Activated naive CD4-positive, alpha-beta T cell treated with anti-CD3 and anti-CD28 coated beads, Interleukin-2, amount 50 U/mL, for 72 hours (primary cell): ENCODE results near the gene FCHSD2. TPM values are rescaled to one million over a fixed set of nuclear protein-coding genes. Genes with fewer than 3 reads are reported as not detected.

Experiments
- ATAC-seq, 2 donors: fragments of 150-1000 bp; cut with Tn5 transposase; 2 replicates each; pipeline ENCODE4 v1.10.0; 2021; ENCODE audit warnings: mild to moderate bottlenecking in 2 of 2, moderate library complexity in 2 of 2
- DNase-seq, 2 donors: peaks; one replicate each; pipeline ENCODE4 v3.0.0; 2021 to 2022; ENCODE audit warnings: low spot score in 2 of 2
- H3K27ac Mint-ChIP-seq, 2 donors: one replicate each; pipeline ENCODE4 v1.8.0; 2022; ENCODE audit warnings: mild to moderate bottlenecking in 2 of 2, mixed read lengths in 2 of 2
- H3K36me3 Mint-ChIP-seq, 2 donors: one replicate each; pipeline ENCODE4 v1.8.0; 2022; ENCODE audit warnings: mixed read lengths in 2 of 2
- H3K9me3 Mint-ChIP-seq, 2 donors: one replicate each; pipeline ENCODE4 v1.8.0; 2022; ENCODE audit warnings: mixed read lengths in 2 of 2
- total RNA-seq, 2 donors: library from RNA; stranded (reverse); gene quantifications; one replicate each; pipeline ENCODE4 v1.2.3, GENCODE V29; 2022

Gene FCHSD2
- total RNA-seq, 2 donors from 2014 or later = 10.3 to 32.4 TPM

GRCh38 chr11:72962084-72962483 lies 180.0 kb downstream of the FCHSD2 start:
- peaks cover 4 to 10% of the 10 kb centered on the region in 2 donors for H3K36me3 Mint-ChIP-seq
- DNase-seq (no peak), ATAC-seq (no peak)
- H3K9me3 Mint-ChIP-seq = no peaks in the 10 kb centered on the region
- H3K27ac Mint-ChIP-seq = no peak overlapping the region

- no peak overlapping the region for H3K27ac Mint-ChIP-seq
- no peak for ATAC-seq
- no peaks in the 10 kb centered on the region for H3K36me3 Mint-ChIP-seq
- no peaks in the 10 kb centered on the region for H3K9me3 Mint-ChIP-seq
- no peak for DNase-seq
Observed at GRCh38 chr11:72959998-72960731, 182.0 kb downstream of the FCHSD2 start.

GRCh38 chr11:72958791-72959190 lies 183.3 kb downstream of the FCHSD2 start:
- DNase-seq (no peak), ATAC-seq (no peak)
- Mint-ChIP-seq H3K27ac (no peak overlapping the region), H3K9me3 (no peaks in the 10 kb centered on the region), H3K36me3 (no peaks in the 10 kb centered on the region)

GRCh38 chr11:72955466-72955865 lies 186.7 kb downstream of the FCHSD2 start:
- DNase-seq = no peak
- ATAC-seq = no peak
- Mint-ChIP-seq H3K27ac (no peak overlapping the region), H3K9me3 (no peaks in the 10 kb centered on the region), H3K36me3 (no peaks in the 10 kb centered on the region)

GRCh38 chr11:72954860-72955259 lies 187.3 kb downstream of the FCHSD2 start:
- no peak for DNase-seq
- no peak overlapping the region for H3K27ac Mint-ChIP-seq
- H3K36me3 Mint-ChIP-seq = no peaks in the 10 kb centered on the region
- H3K9me3 Mint-ChIP-seq = no peaks in the 10 kb centered on the region
- no peak for ATAC-seq

GRCh38 chr11:72953637-72954036 lies 188.5 kb downstream of the FCHSD2 start:
- Mint-ChIP-seq H3K9me3 (no peaks in the 10 kb centered on the region), H3K27ac (no peak overlapping the region)
- DNase-seq = no peak

GRCh38 chr11:72951888-72952287 lies 190.2 kb downstream of the FCHSD2 start:
- no peak overlapping the region for H3K27ac Mint-ChIP-seq
- DNase-seq = no peak
- H3K9me3 Mint-ChIP-seq = no peaks in the 10 kb centered on the region
- no peak for ATAC-seq
- no peaks in the 10 kb centered on the region for H3K36me3 Mint-ChIP-seq

More at GRCh38 chr11:72953637-72954036, 188.5 kb downstream of the FCHSD2 start:
- ATAC-seq = no peak
- H3K36me3 Mint-ChIP-seq = no peaks in the 10 kb centered on the region

- no peak overlapping the region for H3K27ac Mint-ChIP-seq
- DNase-seq (no peak), ATAC-seq (no peak)
- H3K9me3 Mint-ChIP-seq = no peaks in the 10 kb centered on the region
- H3K36me3 Mint-ChIP-seq = no peaks in the 10 kb centered on the region
Observed at GRCh38 chr11:72951193-72951592, 190.9 kb downstream of the FCHSD2 start.

GRCh38 chr11:72950685-72951084 lies 191.4 kb downstream of the FCHSD2 start:
- no peak for ATAC-seq
- Mint-ChIP-seq H3K27ac (no peak overlapping the region), H3K9me3 (no peaks in the 10 kb centered on the region)

GRCh38 chr11:72947229-72947628 lies 194.9 kb downstream of the FCHSD2 start:
- no peak overlapping the region for H3K27ac Mint-ChIP-seq
- ATAC-seq (no peak), DNase-seq (no peak)
- H3K9me3 Mint-ChIP-seq = no peaks in the 10 kb centered on the region
- H3K36me3 Mint-ChIP-seq = no peaks in the 10 kb centered on the region

More at GRCh38 chr11:72950685-72951084, 191.4 kb downstream of the FCHSD2 start:
- no peak for DNase-seq
- no peaks in the 10 kb centered on the region for H3K36me3 Mint-ChIP-seq

- ATAC-seq (no peak), DNase-seq (no peak)
- Mint-ChIP-seq H3K9me3 (no peaks in the 10 kb centered on the region), H3K36me3 (no peaks in the 10 kb centered on the region), H3K27ac (no peak overlapping the region)
Observed at GRCh38 chr11:72943664-72944063, 198.5 kb downstream of the FCHSD2 start.

- H3K36me3 Mint-ChIP-seq = no peaks in the 10 kb centered on the region
Observed at GRCh38 chr11:72940417-72940816, 201.7 kb downstream of the FCHSD2 start.

GRCh38 chr11:72939031-72939430 lies 203.1 kb downstream of the FCHSD2 start:
- ATAC-seq = no peak

More at GRCh38 chr11:72940417-72940816, 201.7 kb downstream of the FCHSD2 start:
- Mint-ChIP-seq H3K27ac (no peak overlapping the region), H3K9me3 (no peaks in the 10 kb centered on the region)
- ATAC-seq (no peak), DNase-seq (no peak)

GRCh38 chr11:72937439-72937838 lies 204.7 kb downstream of the FCHSD2 start:
- Mint-ChIP-seq H3K36me3 (no peaks in the 10 kb centered on the region), H3K9me3 (no peaks in the 10 kb centered on the region), H3K27ac (no peak overlapping the region)
- DNase-seq = no peak
- ATAC-seq = no peak

More at GRCh38 chr11:72939031-72939430, 203.1 kb downstream of the FCHSD2 start:
- Mint-ChIP-seq H3K9me3 (no peaks in the 10 kb centered on the region), H3K27ac (no peak overlapping the region), H3K36me3 (no peaks in the 10 kb centered on the region)
- no peak for DNase-seq

GRCh38 chr11:72935700-72936099 lies 206.4 kb downstream of the FCHSD2 start:
- Mint-ChIP-seq H3K27ac (no peak overlapping the region), H3K36me3 (no peaks in the 10 kb centered on the region), H3K9me3 (no peaks in the 10 kb centered on the region)
- ATAC-seq = no peak
- DNase-seq = no peak

GRCh38 chr11:72932132-72932570 lies 210.0 kb downstream of the FCHSD2 start:
- Mint-ChIP-seq H3K9me3 (no peaks in the 10 kb centered on the region), H3K36me3 (no peaks in the 10 kb centered on the region), H3K27ac (no peak overlapping the region)
- ATAC-seq = no peak
- DNase-seq = no peak

- H3K36me3 Mint-ChIP-seq = no peaks in the 10 kb centered on the region
- ATAC-seq (no peak), DNase-seq (no peak)
- H3K9me3 Mint-ChIP-seq = no peaks in the 10 kb centered on the region
- H3K27ac Mint-ChIP-seq = no peak overlapping the region
Observed at GRCh38 chr11:72930008-72930407, 212.1 kb downstream of the FCHSD2 start.

GRCh38 chr11:72929256-72929655 lies 212.9 kb downstream of the FCHSD2 start:
- no peak for DNase-seq
- Mint-ChIP-seq H3K27ac (no peak overlapping the region), H3K36me3 (no peaks in the 10 kb centered on the region), H3K9me3 (no peaks in the 10 kb centered on the region)
- ATAC-seq = no peak
